B cell (primary cell): ENCODE data around the gene CAMK1D.

Experiments used
- CTCF ChIP-seq: fragments of 200-600 bp; IDR thresholded peaks from one replicate; pipeline ENCODE4 v1.8.0; 2022; ENCODE audit warnings: antibody characterized with exemption, mild to moderate bottlenecking
- EZH2 ChIP-seq: IDR thresholded peaks from 2 replicates; pipeline ENCODE4 v1.6.1; 2012; ENCODE audit warnings: borderline replicate concordance, low read depth, mild to moderate bottlenecking, moderate library complexity, low read length; ENCODE audit not compliant: insufficient read depth, poor library complexity, severe bottlenecking

DNA sequence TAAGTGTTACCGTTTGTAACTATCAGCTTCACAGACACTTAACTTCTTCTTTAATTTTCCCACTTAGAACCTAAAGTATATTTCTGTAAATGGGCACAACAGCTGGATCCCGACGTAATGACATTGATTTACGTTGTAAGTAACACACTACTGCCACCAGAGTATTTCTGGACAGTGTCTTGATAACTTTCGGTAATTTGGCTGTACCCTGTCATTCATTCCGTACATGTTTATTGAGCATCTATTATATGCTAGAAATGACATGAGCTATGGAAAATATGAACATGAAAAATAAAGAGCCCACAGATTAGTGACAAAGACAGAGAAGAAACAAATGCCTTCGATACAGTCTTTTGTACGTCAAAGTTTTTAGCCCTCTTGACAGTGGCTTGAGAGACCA, 360.8 kb downstream of the CAMK1D start:
- no peak for TF ChIP-seq CTCF
- TF ChIP-seq EZH2, result no peak
